T follicular helper cell (primary cell): ENCODE data around the gene AGPAT3.

Source experiments
- DNase-seq: peaks from one replicate; pipeline ENCODE4 v3.0.0-alpha.2; 2020; ENCODE audit warnings: low read depth

Gene AGPAT3

GRCh38 chr21:43957128-43957571, 92.1 kb downstream of the AGPAT3 start:
- no peak for DNase-seq

GRCh38 chr21:43957611-43958362, 92.8 kb downstream of the AGPAT3 start:
- DNase-seq: no peak

GRCh38 chr21:43958364-43959158, 93.5 kb downstream of the AGPAT3 start:
- no peak for DNase-seq

GRCh38 chr21:43959231-43960116, 94.5 kb downstream of the AGPAT3 start:
- DNase-seq: no peak

- DNase-seq: no peak
Measured at GRCh38 chr21:43961382-43961909, 96.4 kb downstream of the AGPAT3 start.

GRCh38 chr21:43965911-43966585, 101.0 kb downstream of the AGPAT3 start:
- no peak for DNase-seq

GRCh38 chr21:43966946-43967512, 102.0 kb downstream of the AGPAT3 start:
- DNase-seq: no peak

- DNase-seq: no peak
Measured at GRCh38 chr21:43967981-43968380, 103.0 kb downstream of the AGPAT3 start.

- DNase-seq: no peak
Measured at GRCh38 chr21:43968410-43969114, 103.5 kb downstream of the AGPAT3 start.

GRCh38 chr21:43969115-43969444, 104.1 kb downstream of the AGPAT3 start:
- DNase-seq: no peak

GRCh38 chr21:43970551-43970950, 105.5 kb downstream of the AGPAT3 start:
- no peak for DNase-seq

GRCh38 chr21:43971201-43971991, 106.4 kb downstream of the AGPAT3 start:
- no peak for DNase-seq

GRCh38 chr21:43971992-43972255, 106.9 kb downstream of the AGPAT3 start:
- DNase-seq: no peak

- no peak for DNase-seq
Measured at GRCh38 chr21:43972850-43973633, 108.0 kb downstream of the AGPAT3 start.

- DNase-seq: no peak
Measured at GRCh38 chr21:43973634-43973955, 108.6 kb downstream of the AGPAT3 start.

GRCh38 chr21:43974791-43975468, 109.9 kb downstream of the AGPAT3 start:
- DNase-seq: no peak

- peak; percentile 73 for DNase-seq
Measured at GRCh38 chr21:43975469-43976098, 110.6 kb downstream of the AGPAT3 start.

- no peak for DNase-seq
Measured at GRCh38 chr21:43976661-43977060, 111.6 kb downstream of the AGPAT3 start.
